H7 (cell line): Measurements from ENCODE around the gene COL20A1. TPM values are rescaled to one million over a fixed set of nuclear protein-coding genes. Genes with fewer than 3 reads are reported as not detected.
A peak's percentile ranks its signal among the peaks of the same experiment; 100 is the strongest.
"Not testable (repeated sequence)": the region's sequence is repeated elsewhere in the genome, so short reads cannot be mapped to it uniquely, and the experiment has no call there.

ENCODE experiments used
- DNase-seq: peaks from one replicate; pipeline ENCODE4 v3.0.0; 2012
- H3K27me3 ChIP-seq: 2 replicates; pipeline ENCODE4 v1.6.0; 2011; ENCODE audit warnings: mild to moderate bottlenecking, low read length; ENCODE audit not compliant: control insufficient read depth, insufficient read depth
- H3K36me3 ChIP-seq: replicated peaks from 2 replicates; pipeline ENCODE4 v1.5.1; 2011; ENCODE audit warnings: low read length; ENCODE audit not compliant: control insufficient read depth, insufficient read depth
- H3K4me3 ChIP-seq: 2 replicates; pipeline ENCODE4 v1.5.1; 2011; ENCODE audit warnings: low read depth, mild to moderate bottlenecking, control low read depth, low read length, moderate library complexity; ENCODE audit not compliant: insufficient read depth
- total RNA-seq: library from RNA; depleted of rRNA; stranded (reverse); fragments of >200 nt; shearing (Covaris generic); gene quantifications from 2 replicates; pipeline ENCODE4 v1.2.3, GENCODE V29; 2014

The COL20A1 gene
- total RNA-seq, 1 experiment from 2014 or later, result 0.17 TPM

- Histone ChIP-seq H3K27me3 (no peaks in the 10 kb centered on the region; the same call in 1 of the 2 replicates), H3K36me3 (no peaks in the 10 kb centered on the region), H3K4me3 (no peak overlapping the region)
- DNase-seq, result no peak
Measured at GRCh38 chr20:63297796-63298572, 5.0 kb downstream of the COL20A1 start.

GRCh38 chr20:63298731-63299312 is 5.8 kb downstream of the COL20A1 start:
- no peak for DNase-seq
- no peaks in the 10 kb centered on the region for H3K36me3 ChIP-seq
- H3K27me3 ChIP-seq, result no peaks in the 10 kb centered on the region; the same call in 1 of the 2 replicates
- no peak overlapping the region for H3K4me3 ChIP-seq

- DNase-seq, result no peak
- no peaks in the 10 kb centered on the region for H3K27me3 ChIP-seq
- no peak overlapping the region for H3K4me3 ChIP-seq
- H3K36me3 ChIP-seq, result no peaks in the 10 kb centered on the region
Measured at GRCh38 chr20:63301671-63302070, 8.7 kb downstream of the COL20A1 start.

- H3K27me3 ChIP-seq, result no peaks in the 10 kb centered on the region
- H3K36me3 ChIP-seq, result no peaks in the 10 kb centered on the region
- no peak for DNase-seq
- no peak overlapping the region for H3K4me3 ChIP-seq
Measured at GRCh38 chr20:63303095-63303666, 10.2 kb downstream of the COL20A1 start.

- Histone ChIP-seq H3K36me3 (no peaks in the 10 kb centered on the region), H3K27me3 (no peaks in the 10 kb centered on the region), H3K4me3 (no peak overlapping the region)
- no peak for DNase-seq
Measured at GRCh38 chr20:63305393-63305792, 12.4 kb downstream of the COL20A1 start.

GRCh38 chr20:63305933-63306672 is 13.1 kb downstream of the COL20A1 start:
- not testable (repeated sequence) for H3K4me3 ChIP-seq, H3K36me3 ChIP-seq, DNase-seq, H3K27me3 ChIP-seq

GRCh38 chr20:63306673-63307537 is 13.9 kb downstream of the COL20A1 start:
- no peak overlapping the region for H3K4me3 ChIP-seq
- H3K27me3 ChIP-seq, result no peaks in the 10 kb centered on the region

GRCh38 chr20:63307538-63308217 is 14.7 kb downstream of the COL20A1 start:
- H3K36me3 ChIP-seq, result no peaks in the 10 kb centered on the region
- no peak overlapping the region for H3K4me3 ChIP-seq
- no peak for DNase-seq
- H3K27me3 ChIP-seq, result no peaks in the 10 kb centered on the region

More at GRCh38 chr20:63306673-63307537, 13.9 kb downstream of the COL20A1 start:
- DNase-seq, result no peak
- H3K36me3 ChIP-seq, result no peaks in the 10 kb centered on the region

GRCh38 chr20:63308218-63308911 is 15.4 kb downstream of the COL20A1 start:
- H3K36me3 ChIP-seq, result no peaks in the 10 kb centered on the region
- DNase-seq, result no peak
- H3K27me3 ChIP-seq, result no peaks in the 10 kb centered on the region
- no peak overlapping the region for H3K4me3 ChIP-seq

- DNase-seq, result peak; percentile 97
- Histone ChIP-seq H3K4me3 (no peak overlapping the region), H3K36me3 (no peaks in the 10 kb centered on the region), H3K27me3 (no peaks in the 10 kb centered on the region)
Measured at GRCh38 chr20:63309261-63310071, 16.5 kb downstream of the COL20A1 start.

- Histone ChIP-seq H3K4me3 (no peak overlapping the region), H3K27me3 (no peaks in the 10 kb centered on the region), H3K36me3 (no peaks in the 10 kb centered on the region)
- DNase-seq, result no peak
Measured at GRCh38 chr20:63310265-63310991, 17.4 kb downstream of the COL20A1 start.
